Gastrocnemius medialis (tissue), 4 donors: Measurements from ENCODE around the gene IL20RB.

Experiments
- POLR2A ChIP-seq, 2 donors: fragments of 450-650 bp; IDR thresholded peaks; one replicate each; pipeline ENCODE4 v1.6.1; 2017; ENCODE audit warnings: antibody characterized with exemption in 2 of 2, mild to moderate bottlenecking in 2 of 2, moderate library complexity in 2 of 2
- TF ChIP-seq, protein P1 (sequence below), 5 experiments: fragments of 450-650 bp in 3 of 5; fragments of 200-600 bp in 2 of 5; sonication (generic) in 2 of 5; IDR thresholded peaks in 4 of 5; conservative IDR thresholded peaks in 1 of 5; 1 replicate in 4 of 5; 2 replicates in 1 of 5; pipeline ENCODE4 v1.5.1; 2016 to 2019; ENCODE audit warnings: antibody characterized with exemption in 5 of 5, mild to moderate bottlenecking in 3 of 5, moderate library complexity in 3 of 5

DNA sequence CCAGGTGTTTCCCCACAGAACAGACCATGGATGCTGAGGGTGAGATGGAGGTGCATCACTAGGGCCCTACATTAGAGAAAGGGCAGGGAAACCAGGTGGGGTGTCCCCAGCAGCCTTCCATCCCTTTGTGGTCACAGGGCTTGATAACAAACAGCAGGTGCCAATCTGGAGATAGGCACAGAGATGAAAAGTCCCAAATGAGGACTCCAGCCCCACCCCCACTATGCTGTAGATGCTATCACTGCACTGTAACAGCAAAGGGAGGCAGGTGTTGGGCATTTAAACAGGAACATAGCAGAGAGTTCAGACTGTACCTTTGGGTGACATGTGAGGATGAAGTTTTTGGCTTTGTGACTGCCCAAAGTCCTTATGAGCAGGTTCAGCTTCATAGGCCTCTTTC is 21.4 kb downstream of the IL20RB start:
- TF ChIP-seq, protein P1, sequence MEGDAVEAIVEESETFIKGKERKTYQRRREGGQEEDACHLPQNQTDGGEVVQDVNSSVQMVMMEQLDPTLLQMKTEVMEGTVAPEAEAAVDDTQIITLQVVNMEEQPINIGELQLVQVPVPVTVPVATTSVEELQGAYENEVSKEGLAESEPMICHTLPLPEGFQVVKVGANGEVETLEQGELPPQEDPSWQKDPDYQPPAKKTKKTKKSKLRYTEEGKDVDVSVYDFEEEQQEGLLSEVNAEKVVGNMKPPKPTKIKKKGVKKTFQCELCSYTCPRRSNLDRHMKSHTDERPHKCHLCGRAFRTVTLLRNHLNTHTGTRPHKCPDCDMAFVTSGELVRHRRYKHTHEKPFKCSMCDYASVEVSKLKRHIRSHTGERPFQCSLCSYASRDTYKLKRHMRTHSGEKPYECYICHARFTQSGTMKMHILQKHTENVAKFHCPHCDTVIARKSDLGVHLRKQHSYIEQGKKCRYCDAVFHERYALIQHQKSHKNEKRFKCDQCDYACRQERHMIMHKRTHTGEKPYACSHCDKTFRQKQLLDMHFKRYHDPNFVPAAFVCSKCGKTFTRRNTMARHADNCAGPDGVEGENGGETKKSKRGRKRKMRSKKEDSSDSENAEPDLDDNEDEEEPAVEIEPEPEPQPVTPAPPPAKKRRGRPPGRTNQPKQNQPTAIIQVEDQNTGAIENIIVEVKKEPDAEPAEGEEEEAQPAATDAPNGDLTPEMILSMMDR (IDR thresholded peaks at IDR 0.05 in 4 of 5, conservative IDR thresholded peaks at IDR 0.05 in 1 of 5) = no peak
- TF ChIP-seq POLR2A (IDR thresholded peaks at IDR 0.05) = no peak
